ENCODE data around the gene KLF6. TPM values are rescaled to one million over a fixed set of nuclear protein-coding genes. Genes with fewer than 3 reads are reported as not detected.

Gene KLF6
- total RNA-seq, 1 experiment from 2014 or later, result 40.4 TPM

DNA sequence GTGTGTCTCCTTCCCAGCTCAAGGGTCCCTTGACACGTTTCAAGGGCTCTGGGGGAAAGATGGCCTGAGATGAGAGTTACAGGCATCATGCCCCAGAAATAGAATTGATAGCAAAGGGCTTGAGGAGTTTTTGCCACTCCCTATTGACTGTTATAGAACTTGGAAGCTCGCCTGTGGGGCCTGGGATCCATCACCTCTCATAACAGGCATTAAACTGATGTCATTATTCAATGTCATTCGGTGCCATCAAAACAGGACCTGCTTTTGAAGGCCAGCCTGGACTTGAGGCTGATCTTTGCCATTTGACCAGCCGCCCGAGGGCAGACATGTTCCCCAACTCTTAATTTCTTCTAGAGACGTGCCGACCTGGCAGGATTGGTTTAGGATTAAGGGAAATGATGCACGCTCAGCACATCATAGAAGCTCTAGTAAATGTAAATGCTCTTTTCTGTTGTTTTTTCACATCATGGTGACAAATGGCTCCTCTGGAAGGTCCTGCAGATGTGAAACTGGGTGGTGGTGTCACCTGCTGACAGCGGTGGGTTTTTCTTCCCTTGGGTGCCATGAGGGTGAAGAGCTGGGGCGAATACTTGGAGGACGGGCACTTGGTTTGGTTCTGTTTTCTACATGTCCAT, 16.7 kb upstream of the KLF6 start:
- H3K4me3 ChIP-seq, result no peak overlapping the region
- no peaks in the 10 kb centered on the region for H3K36me3 ChIP-seq
- no peaks in the 10 kb centered on the region for H3K27me3 ChIP-seq
- no peaks in the 10 kb centered on the region for H3K9me3 ChIP-seq
- no peak for DNase-seq

DNA sequence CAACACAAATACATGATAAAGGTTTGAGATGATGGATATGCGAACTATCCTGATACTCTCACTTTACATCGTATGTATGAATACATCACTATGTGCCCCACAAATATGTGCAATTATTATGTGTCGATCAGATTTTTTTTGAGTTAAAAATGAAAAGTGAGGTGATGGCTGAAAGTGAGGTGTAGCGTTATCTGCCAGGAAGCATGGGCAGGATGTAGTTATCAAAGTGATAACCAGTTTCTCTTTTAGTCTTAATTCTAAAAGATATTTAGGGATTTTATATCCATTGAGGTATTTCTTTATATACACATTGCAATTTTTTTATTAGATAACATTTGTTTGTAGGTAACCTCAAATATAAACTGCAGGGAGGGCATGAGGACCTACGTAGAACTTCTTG, 15.6 kb upstream of the KLF6 start:
- Histone ChIP-seq H3K9me3 (no peaks in the 10 kb centered on the region), H3K4me3 (no peak overlapping the region), H3K27me3 (no peaks in the 10 kb centered on the region), H3K36me3 (no peaks in the 10 kb centered on the region)
- no peak for DNase-seq

DNA sequence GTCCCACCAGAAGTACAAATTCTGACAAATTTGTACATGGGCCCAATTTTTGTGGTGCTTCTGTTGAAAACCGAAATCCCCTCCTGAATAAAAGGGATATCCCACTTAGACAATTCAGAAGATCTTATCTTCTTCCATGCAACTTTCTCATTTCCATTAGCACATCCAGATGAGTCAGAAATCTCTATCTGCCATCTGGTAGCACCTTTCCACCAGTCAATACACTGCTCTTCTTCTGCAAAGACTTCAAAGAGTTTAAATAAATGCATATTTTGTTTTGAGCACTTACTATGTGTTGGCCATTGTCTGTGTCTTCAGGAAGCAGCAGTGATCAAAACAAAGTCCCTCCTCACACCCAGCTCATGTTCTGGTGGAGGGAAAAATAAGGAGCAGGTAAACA, 12.7 kb upstream of the KLF6 start:
- H3K4me3 ChIP-seq, result no peak overlapping the region

DNA sequence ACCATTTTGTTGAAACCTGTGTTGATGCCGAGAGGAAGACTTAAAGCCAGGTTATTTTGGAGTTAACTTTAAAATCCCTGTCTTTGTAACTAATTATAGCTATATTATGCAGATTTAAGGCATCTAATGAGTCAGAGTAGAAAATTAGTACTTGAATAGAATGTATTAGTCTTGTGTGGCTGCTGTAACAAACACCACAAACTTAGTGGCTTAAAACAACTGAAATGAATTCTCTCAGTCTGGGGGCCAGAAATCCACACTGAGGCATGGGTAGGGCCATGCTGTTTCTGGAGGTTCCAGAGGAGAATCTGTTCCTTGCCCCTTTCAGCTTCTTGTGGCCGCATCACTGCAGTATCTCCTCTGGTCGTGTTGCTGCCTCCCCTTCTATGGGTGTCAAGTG, 8.5 kb upstream of the KLF6 start:
- peaks cover 3% of the 10 kb centered on the region; the same call in 1 of the 2 replicates for H3K9me3 ChIP-seq
- no peaks in the 10 kb centered on the region for H3K27me3 ChIP-seq
- no peak for DNase-seq

More for the DNA sequence above, 12.7 kb upstream of the KLF6 start:
- H3K9me3 ChIP-seq, result no peaks in the 10 kb centered on the region
- no peaks in the 10 kb centered on the region for H3K36me3 ChIP-seq
- no peak for DNase-seq
- H3K27me3 ChIP-seq, result no peaks in the 10 kb centered on the region

DNA sequence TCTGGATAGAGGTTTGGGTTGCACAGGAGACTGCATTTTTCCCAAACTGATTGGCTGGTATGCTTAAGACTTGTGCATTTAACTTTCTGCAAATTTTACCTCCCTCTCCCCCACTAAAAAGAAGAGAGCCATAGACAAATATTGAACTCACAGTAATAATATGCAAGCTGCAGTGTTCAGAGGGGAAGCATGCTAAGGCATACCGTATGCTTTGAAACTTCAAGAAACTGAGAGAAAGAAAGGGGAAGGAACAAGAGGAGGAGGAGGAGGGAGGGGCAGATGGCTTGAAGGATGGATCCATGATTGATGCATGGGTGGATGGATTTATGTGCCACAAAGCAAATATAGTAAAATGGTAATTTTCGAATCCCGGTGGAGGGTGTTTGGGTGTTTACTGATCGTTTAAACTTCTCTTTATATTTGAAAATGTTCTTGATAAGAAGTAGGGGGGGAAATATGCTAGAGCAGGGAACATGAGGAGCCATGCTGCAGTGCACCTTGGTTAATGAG, 7.8 kb upstream of the KLF6 start:
- no peaks in the 10 kb centered on the region for H3K27me3 ChIP-seq
- H3K9me3 ChIP-seq, result peaks cover 3% of the 10 kb centered on the region; the same call in 1 of the 2 replicates
- no peaks in the 10 kb centered on the region for H3K36me3 ChIP-seq
- DNase-seq, result no peak
- no peak overlapping the region for H3K4me3 ChIP-seq

More for the DNA sequence above, 8.5 kb upstream of the KLF6 start:
- H3K4me3 ChIP-seq, result no peak overlapping the region
- H3K36me3 ChIP-seq, result no peaks in the 10 kb centered on the region

DNA sequence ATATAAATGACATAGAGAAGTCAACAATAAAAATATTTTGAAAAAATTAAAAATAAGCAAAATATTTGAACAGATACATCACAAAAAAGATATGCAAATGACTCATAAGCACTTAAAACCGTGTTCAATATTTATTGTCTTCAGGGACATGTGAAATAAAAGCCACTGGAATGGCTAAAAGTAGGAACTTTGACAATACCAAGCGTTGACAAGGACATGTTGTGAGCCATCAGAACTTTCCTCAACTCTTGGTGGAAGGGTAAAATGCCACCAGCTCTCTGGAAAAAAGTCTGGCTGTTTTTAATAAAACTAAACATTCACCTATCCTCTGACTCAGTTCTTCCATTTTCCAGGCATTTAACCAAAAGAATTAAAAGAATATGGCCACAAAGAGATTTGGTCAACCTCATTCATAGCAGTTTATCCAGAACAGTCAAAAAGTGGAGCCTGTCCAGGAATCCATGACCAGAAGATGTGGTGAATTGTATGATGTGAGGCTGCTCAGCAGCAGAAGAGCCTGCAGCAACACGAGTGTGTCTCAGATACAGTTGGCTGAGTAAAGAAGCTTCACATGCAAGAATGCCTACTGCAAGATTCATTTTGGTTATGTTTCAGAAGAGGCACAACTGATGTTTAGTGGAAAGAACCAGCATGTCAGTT, 7.1 kb upstream of the KLF6 start:
- H3K36me3 ChIP-seq, result no peaks in the 10 kb centered on the region
- H3K9me3 ChIP-seq, result peaks cover 3% of the 10 kb centered on the region; the same call in 1 of the 2 replicates
- no peak overlapping the region for H3K4me3 ChIP-seq
- H3K27me3 ChIP-seq, result no peaks in the 10 kb centered on the region
- no peak for DNase-seq

DNA sequence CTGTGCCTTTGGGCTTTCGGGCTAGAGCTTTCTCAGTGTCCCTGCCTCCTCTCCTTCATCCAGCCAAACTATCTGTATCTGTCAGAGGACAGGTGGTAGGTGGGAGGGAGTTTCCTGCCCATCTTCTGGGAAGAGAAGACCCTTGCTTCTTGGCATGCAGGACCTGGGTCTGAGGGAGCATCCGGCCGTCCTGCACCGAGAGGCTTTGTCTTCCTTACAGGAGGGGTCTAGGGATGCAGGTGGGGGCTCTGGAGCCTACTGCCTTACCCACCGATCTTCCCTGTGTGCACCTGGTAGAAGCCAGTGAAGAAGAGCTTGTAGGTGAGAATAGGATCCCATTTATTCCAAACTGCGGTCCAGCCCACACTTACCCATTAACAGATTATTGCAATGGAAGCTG, 5.8 kb upstream of the KLF6 start:
- Histone ChIP-seq H3K27me3 (no peaks in the 10 kb centered on the region), H3K36me3 (no peaks in the 10 kb centered on the region), H3K4me3 (no peak overlapping the region), H3K9me3 (peaks cover 3% of the 10 kb centered on the region; the same call in 1 of the 2 replicates)
- DNase-seq, result no peak

DNA sequence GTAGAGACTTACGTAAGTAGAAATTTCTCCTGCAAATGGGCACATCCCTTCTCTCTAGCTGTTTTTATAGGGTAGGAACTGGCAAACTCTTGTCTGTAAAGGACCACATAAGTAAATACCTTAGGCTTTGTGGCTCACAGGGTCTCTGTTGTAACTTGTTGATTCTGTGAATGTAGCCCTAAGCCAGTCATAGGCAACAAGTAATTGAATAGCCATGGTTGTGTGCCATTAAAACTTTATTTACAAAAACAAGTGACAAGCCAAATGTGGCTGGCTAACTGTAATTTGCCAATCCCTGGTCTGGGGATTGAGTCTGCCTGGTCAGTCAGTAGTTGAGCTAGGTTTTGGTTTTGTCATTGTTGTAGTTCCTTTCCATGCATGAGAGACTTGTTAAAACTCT, 5.3 kb upstream of the KLF6 start:
- no peaks in the 10 kb centered on the region for H3K27me3 ChIP-seq
- no peaks in the 10 kb centered on the region for H3K36me3 ChIP-seq
- H3K4me3 ChIP-seq, result no peak overlapping the region
- no peak for DNase-seq
- peaks cover 3% of the 10 kb centered on the region; the same call in 1 of the 2 replicates for H3K9me3 ChIP-seq

DNA sequence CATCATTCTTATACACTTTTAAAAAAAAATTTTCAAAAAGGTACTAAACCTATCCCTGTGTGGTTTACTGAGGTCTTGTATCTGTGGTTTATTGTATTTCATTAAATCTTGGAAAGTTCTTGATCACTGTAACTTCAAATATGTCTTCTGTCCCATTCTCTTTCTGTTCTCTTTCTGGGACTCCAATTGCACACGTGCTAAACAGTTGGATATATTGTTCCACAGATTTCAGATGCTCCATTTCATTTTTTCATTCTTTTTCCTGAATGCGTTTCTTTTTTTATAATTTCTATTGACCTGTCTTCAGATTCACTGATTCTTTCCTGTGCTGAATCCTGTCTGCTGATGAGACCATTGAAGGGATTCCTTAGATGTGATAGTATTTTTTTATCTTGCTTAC, 4.6 kb upstream of the KLF6 start:
- H3K9me3 ChIP-seq, result peaks cover 3% of the 10 kb centered on the region; the same call in 1 of the 2 replicates
- no peak for DNase-seq
- H3K36me3 ChIP-seq, result peaks cover 2% of the 10 kb centered on the region; the same call in 1 of the 2 replicates
- no peak overlapping the region for H3K4me3 ChIP-seq
- no peaks in the 10 kb centered on the region for H3K27me3 ChIP-seq

DNA sequence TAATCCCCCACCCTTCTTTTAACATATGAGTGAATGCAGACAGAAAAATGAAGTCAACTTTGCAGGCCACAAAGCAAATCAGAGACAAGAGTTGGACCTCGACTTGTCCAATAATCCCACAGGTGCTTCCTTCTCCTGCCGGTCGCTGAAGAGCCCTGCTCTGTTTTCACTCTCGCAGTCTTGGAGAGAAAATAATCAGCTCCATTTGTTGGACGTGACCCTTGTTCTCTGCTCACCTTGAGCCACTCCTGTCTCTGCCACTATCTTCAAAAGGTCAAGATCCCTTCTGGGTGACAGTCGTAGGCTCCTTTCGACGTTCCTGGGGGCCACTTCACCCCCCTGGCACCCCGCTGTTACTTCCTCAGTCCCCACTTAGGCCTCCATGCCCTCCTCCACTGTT, 2.8 kb upstream of the KLF6 start:
- no peak for DNase-seq
- Histone ChIP-seq H3K27me3 (no peaks in the 10 kb centered on the region), H3K36me3 (peaks cover 18% of the 10 kb centered on the region), H3K4me3 (no peak overlapping the region), H3K9me3 (peaks cover 3% of the 10 kb centered on the region; the same call in 1 of the 2 replicates)

DNA sequence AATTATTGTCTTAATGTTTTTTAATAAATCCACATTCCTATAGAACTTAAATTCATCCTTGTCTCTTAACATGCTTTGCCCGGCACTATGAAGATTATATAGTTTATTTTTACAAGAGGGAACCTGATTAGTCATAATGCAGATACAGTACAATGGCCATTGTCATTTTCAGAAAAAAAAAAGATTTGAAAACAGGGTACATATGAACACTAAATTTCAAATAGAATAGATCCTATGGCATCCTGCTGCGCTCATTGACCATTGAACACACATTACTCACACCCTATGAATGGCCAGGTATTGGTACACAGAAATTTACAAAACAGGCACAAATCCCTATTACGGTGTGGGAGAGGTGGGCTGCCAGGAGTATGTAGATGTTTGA, 2.0 kb upstream of the KLF6 start:
- Histone ChIP-seq H3K9me3 (peaks cover 2% of the 10 kb centered on the region; the same call in 1 of the 2 replicates), H3K36me3 (peaks cover 26% of the 10 kb centered on the region), H3K4me3 (no peak overlapping the region), H3K27me3 (no peaks in the 10 kb centered on the region)
- no peak for DNase-seq

DNA sequence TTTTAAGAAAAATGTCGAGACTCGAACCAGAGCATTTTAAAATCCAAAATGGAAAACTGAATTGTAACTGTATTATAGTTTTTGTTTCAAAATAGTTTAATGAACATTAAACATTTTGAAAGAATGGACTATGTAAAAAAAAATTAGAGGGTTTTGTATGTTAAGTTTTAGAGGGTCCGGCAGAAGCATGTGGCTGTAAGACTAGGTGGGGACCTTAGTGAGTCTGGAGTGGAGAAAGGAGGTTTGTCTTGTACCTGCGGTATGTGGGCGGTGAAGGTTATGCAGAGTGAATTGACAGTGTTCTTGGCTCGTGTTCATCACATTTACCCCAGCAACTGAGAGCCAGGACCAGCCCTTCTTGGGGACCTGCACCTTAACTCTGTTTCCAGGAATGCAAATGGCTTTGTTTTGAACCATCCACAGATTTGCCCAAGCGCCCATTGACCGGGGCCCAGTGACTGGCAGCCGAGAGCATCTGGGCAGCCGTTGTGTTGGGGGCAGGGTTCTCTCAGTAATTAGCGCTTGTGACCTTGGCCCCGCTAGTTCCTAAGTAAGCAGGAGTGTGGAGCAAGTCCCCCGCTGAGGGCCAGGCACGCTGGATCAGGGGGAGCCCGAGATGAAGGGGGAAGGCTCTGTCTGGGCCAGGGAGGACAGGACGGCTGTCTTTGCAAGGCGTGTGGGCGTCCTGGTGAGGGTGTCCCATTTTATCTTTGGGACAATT, 1.4 kb upstream of the KLF6 start:
- Histone ChIP-seq H3K36me3 (peaks cover 32% of the 10 kb centered on the region), H3K4me3 (peak overlapping the region; percentile 55), H3K9me3 (no peaks in the 10 kb centered on the region), H3K27me3 (no peaks in the 10 kb centered on the region)
- DNase-seq, result no peak

DNA sequence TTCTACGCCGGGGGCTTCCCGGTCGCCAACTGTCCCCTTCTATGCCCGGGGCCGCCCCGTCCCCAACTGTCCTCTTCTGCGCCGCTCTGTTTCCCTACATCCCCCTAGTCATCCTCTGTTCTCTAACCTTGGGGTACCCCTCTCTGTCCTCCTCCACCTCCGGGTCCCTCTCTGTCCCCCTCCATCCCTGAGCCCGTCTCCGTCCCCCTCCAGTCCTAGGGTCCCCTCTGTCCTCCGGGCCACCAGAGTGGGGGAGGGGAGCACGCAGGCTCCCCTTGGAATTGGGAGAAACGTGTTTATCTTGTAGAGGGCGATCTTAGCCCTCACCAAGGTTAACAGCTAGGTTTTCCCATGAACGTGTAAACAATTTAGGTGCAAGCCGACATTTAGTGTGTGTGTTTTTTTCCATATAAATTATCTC, 852 bp upstream of the KLF6 start:
- no peak for DNase-seq
- Histone ChIP-seq H3K36me3 (peaks cover 37% of the 10 kb centered on the region), H3K4me3 (peak overlapping the region; percentile 55), H3K27me3 (no peaks in the 10 kb centered on the region), H3K9me3 (no peaks in the 10 kb centered on the region)

DNA sequence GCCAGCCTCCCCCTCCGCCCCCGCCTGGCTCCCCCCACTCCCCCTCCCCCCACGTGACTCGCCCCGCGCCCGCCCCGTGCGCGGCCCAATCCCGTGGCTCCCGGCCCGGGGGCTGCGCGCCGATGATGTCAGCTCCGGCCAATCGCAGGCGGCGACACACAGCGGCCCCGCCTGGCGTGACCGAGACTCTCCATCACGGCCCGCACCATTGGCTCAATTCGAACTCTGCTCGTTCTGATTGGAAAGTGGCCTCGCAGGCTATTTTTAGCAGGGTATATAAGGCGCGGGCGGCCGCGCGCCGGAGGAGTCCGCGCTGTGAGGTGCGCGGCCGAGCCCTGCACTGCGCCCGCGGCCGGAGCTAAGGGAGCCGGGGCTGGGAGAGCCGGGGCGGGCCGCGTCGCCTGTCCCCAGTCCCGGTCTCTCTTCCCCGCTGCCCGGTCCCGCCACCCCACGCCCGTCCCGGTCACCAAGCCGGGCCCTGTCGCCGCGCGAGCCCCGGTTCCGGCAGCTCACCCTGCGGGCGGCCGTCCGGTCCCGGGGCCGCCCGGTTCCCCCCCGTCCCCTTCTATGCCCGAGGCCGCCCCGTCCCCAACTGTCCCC, 342 bp upstream of the KLF6 start:
- Histone ChIP-seq H3K27me3 (no peaks in the 10 kb centered on the region), H3K9me3 (no peaks in the 10 kb centered on the region), H3K36me3 (peaks cover 43% of the 10 kb centered on the region), H3K4me3 (peak overlapping the region; percentile 90)
- peak; percentile 95 for DNase-seq

DNA sequence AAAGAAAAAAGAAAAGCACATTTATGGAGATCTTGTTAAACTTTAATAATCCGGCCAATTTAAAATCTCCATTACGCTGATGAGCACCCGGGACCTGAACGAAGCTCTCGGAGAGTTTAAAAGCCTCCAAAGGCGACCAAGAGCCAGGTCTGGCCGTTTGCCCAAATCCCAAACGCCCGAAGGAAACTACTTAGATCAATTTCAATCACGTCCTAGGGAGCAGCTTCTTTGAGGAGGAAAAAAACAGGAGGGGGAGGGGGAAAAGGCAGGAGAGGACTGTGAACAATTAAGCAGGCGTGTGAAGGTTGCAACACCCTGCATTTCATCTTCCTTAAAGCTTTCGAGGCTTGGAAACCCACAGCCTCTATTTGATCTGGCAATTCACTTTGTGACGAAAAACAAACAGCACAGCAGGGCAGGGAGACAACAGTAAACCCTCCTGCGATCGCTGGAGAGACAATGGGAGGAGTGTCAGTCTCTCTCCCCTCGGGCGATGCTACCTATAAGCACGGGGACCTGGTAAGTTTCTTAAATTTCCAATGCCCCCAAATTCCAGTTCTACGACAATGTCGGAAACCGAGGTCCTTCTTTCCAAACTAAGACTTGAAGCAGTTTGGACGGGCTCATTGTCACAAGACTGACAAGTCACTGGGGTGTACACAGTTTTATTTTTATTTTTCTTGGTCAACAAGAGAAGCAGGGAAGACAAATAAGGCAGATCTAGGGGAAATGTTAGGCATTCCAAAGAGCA, 1.2 kb downstream of the KLF6 start:
- peak; percentile 53 for DNase-seq
- Histone ChIP-seq H3K27me3 (no peaks in the 10 kb centered on the region), H3K36me3 (peaks cover 58% of the 10 kb centered on the region), H3K4me3 (peak overlapping the region; percentile 90), H3K9me3 (no peaks in the 10 kb centered on the region)

DNA sequence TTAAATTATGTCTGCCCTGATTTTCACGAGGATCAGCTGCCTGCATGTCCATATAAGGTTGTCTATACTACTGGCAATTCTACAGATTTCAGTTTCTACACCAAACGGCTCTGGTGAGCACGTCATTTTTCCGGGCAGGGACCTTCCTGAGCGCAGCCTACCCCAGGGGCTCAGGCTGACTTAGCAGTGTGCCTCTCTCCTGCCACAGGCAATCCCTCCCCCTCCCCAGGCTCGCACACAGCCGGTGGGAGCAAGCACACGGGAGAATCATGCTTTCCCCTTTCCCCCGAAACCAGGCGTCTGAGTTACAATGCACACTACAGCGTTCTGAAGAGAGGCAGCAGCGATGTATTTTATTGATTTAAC, 1.7 kb downstream of the KLF6 start:
- DNase-seq, result peak; percentile 75
- Histone ChIP-seq H3K36me3 (peaks cover 63% of the 10 kb centered on the region), H3K4me3 (peak overlapping the region; percentile 90), H3K9me3 (no peaks in the 10 kb centered on the region), H3K27me3 (no peaks in the 10 kb centered on the region)

All from MG63 (cell line).